ENCODE results near the gene SCGB1A1.

SCGB1A1 gene

GRCh38 chr11:62458212-62459002, 39.6 kb downstream of the SCGB1A1 start:
- no peak overlapping the region for H3K4me3 ChIP-seq (ENCODE audit: low read depth, low read length)
- no peak for DNase-seq (ENCODE audit: low read depth)
- TF ChIP-seq MYC (IDR thresholded peaks at IDR 0.05; ENCODE audit: low read depth, low read length) (no peak), CTCF (IDR thresholded peaks at IDR 0.05; ENCODE audit: low read depth, low read length) (no peak), POLR2A (IDR thresholded peaks at IDR 0.05; ENCODE audit: extremely low read depth, insufficient read length) (no peak), MAX (IDR thresholded peaks at IDR 0.05; ENCODE audit: low read depth, low read length) (no peak)

- no peak for DNase-seq (ENCODE audit: low read depth)
- no peak for TF ChIP-seq CTCF (IDR thresholded peaks at IDR 0.05; ENCODE audit: low read depth, low read length)
- TF ChIP-seq MAX (IDR thresholded peaks at IDR 0.05; ENCODE audit: low read depth, low read length): no peak
- no peak for TF ChIP-seq POLR2A (IDR thresholded peaks at IDR 0.05; ENCODE audit: extremely low read depth, insufficient read length)
- TF ChIP-seq MYC (IDR thresholded peaks at IDR 0.05; ENCODE audit: low read depth, low read length): no peak
Observed at GRCh38 chr11:62459080-62459479, 40.2 kb downstream of the SCGB1A1 start.

GRCh38 chr11:62461740-62462507, 43.1 kb downstream of the SCGB1A1 start:
- no peak overlapping the region for H3K4me3 ChIP-seq (ENCODE audit: low read depth, low read length)
- no peak for TF ChIP-seq MYC (IDR thresholded peaks at IDR 0.05; ENCODE audit: low read depth, low read length)
- no peak for TF ChIP-seq CTCF (IDR thresholded peaks at IDR 0.05; ENCODE audit: low read depth, low read length)
- TF ChIP-seq POLR2A (IDR thresholded peaks at IDR 0.05; ENCODE audit: extremely low read depth, insufficient read length): no peak
- TF ChIP-seq MAX (IDR thresholded peaks at IDR 0.05; ENCODE audit: low read depth, low read length): no peak
- DNase-seq (ENCODE audit: low read depth): no peak

More at GRCh38 chr11:62459080-62459479, 40.2 kb downstream of the SCGB1A1 start:
- no peak overlapping the region for H3K4me3 ChIP-seq (ENCODE audit: low read depth, low read length)

GRCh38 chr11:62462508-62462892, 43.7 kb downstream of the SCGB1A1 start:
- H3K4me3 ChIP-seq (ENCODE audit: low read depth, low read length): no peak overlapping the region
- TF ChIP-seq POLR2A (IDR thresholded peaks at IDR 0.05; ENCODE audit: extremely low read depth, insufficient read length): no peak
- TF ChIP-seq MAX (IDR thresholded peaks at IDR 0.05; ENCODE audit: low read depth, low read length): no peak
- no peak for TF ChIP-seq MYC (IDR thresholded peaks at IDR 0.05; ENCODE audit: low read depth, low read length)
- DNase-seq (ENCODE audit: low read depth): no peak

- no peak for DNase-seq (ENCODE audit: low read depth)
- no peak overlapping the region for H3K4me3 ChIP-seq (ENCODE audit: low read depth, low read length)
- no peak for TF ChIP-seq MAX (IDR thresholded peaks at IDR 0.05; ENCODE audit: low read depth, low read length)
- no peak for TF ChIP-seq POLR2A (IDR thresholded peaks at IDR 0.05; ENCODE audit: extremely low read depth, insufficient read length)
- TF ChIP-seq CTCF (IDR thresholded peaks at IDR 0.05; ENCODE audit: low read depth, low read length): no peak
- no peak for TF ChIP-seq MYC (IDR thresholded peaks at IDR 0.05; ENCODE audit: low read depth, low read length)
Observed at GRCh38 chr11:62463121-62463542, 44.3 kb downstream of the SCGB1A1 start.

- DNase-seq (ENCODE audit: low read depth): no peak
- TF ChIP-seq MYC (IDR thresholded peaks at IDR 0.05; ENCODE audit: low read depth, low read length) (no peak), CTCF (IDR thresholded peaks at IDR 0.05; ENCODE audit: low read depth, low read length) (no peak), MAX (IDR thresholded peaks at IDR 0.05; ENCODE audit: low read depth, low read length) (no peak), POLR2A (IDR thresholded peaks at IDR 0.05; ENCODE audit: extremely low read depth, insufficient read length) (no peak)
- no peak overlapping the region for H3K4me3 ChIP-seq (ENCODE audit: low read depth, low read length)
Observed at GRCh38 chr11:62464655-62465054, 45.8 kb downstream of the SCGB1A1 start.
